HG02970 (cell line): ENCODE data around the gene BGN.
A peak's percentile ranks its signal among the peaks of the same experiment; 100 is the strongest.

Source experiments
- ATAC-seq: cut with Tn5 transposase; IDR thresholded peaks from one replicate; pipeline ENCODE4 v1.9.1; 2021; ENCODE audit warnings: mild to moderate bottlenecking, moderate library complexity, moderate number of reproducible peaks; ENCODE audit not compliant: unreplicated experiment, low FRiP score

The BGN gene

DNA sequence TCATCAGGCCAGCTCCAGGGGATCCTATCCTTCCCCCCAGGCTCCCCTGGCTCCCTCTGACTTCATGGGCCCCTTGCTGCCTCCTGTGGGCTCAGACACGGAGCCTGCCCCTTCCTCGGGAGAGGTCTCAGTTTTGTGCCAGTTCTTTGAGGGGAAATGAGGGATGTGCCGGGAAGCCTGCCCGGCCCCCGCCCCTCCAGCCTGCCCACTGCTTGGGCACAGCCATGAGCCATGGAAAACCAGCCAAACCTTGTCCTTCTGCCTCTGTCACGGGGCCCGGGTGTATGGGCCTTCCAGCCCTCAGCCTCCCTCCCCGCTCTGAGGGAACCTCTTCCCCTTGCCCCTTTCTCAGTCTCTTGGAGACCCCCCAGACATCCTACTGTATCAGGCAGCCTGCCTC is 6.8 kb downstream of the BGN start:
- no peak for ATAC-seq

DNA sequence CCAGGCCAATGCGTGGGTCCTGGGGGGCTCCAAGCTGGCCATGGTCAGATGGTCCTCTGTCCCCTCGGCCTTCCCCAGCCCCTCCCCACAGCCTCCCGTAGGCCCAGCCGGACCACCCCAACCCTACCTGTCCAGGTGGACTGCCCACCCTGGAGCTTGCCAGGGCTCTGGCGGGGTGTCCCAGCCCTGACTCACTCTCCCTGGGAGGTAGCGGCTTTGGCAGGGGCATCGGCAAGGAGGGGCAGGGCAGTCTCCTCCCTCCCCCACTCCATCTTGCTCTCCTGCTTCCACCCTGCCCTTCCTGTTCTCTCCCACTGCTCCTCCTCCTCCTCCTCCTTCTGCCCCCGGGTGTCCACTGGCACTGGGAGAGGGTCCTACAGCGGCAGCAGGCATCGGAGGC is 7.4 kb downstream of the BGN start:
- no peak for ATAC-seq

DNA sequence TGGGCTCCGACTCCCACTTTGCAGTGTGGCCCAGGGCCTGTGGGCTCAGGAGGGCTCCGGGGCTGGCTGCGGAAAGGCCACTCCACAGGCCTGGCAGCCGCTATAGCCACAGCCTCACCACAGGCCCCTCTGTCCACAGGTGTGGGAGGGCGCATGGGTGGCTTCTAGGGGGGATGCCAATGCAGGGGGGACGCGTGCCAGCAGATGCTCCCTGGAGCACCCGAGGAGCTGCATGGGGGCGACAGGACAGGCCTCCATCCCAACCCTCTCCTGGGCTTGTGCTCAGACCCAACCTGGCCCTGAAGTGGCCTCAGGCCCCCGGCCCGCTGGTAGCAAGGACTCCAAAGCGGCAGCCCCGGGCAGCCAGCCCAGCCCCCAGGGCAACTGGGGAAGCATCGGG is 8.0 kb downstream of the BGN start:
- no peak for ATAC-seq

DNA sequence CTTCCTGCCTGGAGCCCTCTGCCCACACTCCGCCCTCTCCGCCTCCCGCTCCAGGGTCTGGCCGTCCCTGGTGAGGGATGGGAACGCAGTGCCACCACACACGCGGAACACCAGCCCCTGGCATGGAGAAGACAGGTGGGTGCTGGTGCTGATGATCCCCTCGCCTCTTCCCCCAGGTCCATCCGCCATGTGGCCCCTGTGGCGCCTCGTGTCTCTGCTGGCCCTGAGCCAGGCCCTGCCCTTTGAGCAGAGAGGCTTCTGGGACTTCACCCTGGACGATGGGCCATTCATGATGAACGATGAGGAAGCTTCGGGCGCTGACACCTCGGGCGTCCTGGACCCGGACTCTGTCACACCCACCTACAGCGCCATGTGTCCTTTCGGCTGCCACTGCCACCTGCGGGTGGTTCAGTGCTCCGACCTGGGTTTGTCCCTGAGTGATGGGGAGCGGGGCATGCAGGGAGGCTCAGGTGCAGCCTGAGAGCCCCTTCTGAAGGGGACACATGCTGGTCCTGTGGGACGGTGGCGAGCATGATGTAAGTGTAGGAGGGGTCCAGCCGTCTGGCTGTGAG is 9.8 kb downstream of the BGN start:
- no peak for ATAC-seq

DNA sequence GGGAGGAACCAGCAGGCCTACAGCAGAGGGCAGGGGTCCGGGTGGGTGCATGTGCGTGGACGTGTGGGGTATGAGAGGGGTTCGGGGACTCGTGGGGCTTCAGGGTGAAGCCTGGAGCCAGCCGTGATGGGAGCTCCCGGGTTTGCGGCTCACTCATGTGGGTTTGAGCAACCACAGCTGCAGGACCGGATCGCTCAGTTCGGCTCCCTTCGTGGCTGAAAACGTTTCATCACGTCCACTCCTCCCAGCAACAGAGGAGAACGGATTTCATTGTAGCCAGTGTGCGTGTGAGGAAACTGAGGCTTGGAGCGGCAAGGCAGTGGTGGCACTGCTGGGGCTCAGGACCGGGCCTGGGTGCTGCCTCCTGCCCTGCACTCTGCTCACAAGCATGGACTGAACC is 10.6 kb downstream of the BGN start:
- ATAC-seq, result no peak

DNA sequence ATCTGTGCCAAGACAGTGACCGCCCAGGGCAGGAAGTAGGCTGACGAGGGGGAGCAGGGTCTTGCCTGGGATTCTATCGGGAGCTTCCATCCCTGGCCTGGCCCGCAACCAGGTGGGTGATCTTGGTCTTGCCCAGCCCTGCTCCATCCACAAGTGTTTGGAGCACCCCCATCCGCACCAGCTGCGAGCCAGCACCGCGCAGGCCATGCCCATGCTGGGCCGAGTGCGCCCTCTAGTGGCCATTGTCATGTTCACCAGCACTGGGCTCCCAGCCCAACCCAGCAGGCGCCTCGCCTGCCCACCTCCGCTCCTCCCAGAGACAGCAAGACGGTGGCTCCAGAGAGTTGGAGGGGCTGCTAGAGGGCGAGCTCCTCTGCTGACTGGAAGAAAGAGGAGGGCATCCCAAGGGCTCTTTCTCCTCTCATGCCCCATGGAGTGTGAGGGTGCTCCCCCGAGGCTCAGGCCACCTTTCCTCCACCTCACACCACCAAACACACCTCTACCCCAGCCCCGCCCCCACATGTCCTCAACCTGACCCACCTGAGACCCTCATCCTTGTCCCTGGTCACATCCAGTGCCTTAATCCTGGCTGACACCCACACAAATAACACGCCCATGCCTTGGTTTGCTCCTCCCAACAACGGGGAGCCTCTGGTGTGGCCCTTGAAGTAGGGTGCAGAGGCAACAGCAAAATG is 12.9 kb downstream of the BGN start:
- ATAC-seq, result peak; percentile 67

DNA sequence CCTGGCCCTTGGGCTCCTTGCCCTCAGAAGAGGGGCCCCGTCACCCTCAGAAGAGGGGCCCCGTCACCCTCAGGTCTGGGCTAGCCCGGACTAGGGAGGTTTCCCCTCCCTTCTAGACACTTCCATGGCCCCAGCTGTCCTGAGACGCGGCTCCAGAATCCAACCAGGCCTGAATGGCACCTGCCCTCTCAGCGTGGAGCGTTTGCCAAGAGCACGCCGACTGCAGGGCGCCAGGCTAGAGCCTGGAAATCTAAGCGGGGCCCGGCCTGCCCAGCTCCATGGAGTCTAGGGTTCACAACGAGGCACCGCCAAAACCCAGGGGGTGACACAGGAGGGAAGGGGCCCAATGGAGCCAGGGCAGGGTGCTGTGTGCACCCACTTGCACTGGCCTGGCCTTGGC is 14.8 kb downstream of the BGN start:
- no peak for ATAC-seq

DNA sequence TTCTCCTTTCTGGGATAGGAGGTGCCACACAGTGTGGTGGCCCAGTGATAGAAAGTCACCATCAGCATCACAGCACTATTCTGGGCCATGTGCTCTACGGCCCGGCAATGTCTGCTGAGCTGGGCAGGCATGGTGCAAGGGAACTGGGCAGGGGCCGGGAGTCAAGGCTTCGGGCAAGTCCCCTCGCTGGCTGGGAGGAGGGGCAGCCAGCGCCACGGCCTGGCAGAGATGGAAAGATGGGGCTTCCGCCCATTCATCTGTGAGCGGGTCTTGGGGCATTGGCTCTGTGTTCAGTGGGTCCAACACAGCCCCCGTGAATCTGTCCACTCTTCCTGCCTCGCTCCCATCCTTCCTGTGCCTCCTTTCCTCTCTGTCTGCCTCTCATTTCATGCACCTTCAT is 15.6 kb downstream of the BGN start:
- no peak for ATAC-seq

DNA sequence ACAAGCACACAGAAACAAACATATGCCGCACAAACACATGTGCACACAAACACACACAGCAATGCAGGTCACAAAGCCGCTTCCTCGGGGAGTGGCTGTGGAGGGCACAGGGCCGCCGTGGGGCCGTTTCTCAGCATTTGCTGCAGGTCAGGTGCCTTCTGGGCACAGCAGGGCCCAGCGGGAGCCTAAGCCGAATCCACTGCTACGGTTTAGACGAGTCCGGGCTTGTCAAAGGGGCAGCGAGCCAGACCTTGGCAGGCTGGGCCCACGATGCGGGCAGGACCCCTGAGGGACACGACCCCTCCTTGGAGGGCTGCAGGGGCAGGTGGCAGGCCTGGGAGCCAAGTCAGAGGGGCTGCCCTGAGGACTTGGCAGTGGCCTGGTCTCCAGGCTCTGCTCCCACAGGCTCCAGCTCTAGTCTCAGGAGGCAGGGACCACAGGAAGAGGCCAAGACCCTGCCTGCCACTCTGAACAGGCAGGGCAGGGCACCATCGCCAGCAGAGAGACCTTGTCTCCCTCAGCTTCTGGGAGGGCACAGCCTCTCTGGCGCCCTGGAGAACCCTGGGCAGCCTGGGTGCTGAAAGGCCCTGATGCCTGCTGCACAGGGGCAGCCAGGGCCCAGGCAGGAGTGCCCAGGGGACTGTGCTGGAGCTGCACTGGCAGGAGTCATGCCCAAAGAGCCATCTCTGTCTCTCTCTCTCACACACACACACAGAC is 17.2 kb downstream of the BGN start:
- ATAC-seq, result no peak

DNA sequence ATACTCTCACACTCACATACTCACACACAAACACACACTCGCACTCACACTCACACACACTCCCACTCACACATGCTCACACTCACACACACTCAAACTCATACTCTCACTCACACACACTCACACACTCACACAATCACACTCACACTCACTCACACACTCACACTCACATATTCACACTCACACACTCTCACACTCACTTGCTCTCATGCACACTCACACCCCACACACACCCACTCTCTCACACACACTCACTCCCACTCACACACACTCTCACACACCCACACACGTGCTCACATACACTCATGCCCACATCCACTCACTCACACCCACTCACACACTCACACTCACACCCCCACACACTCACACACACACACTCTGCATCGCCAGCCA is 17.7 kb downstream of the BGN start:
- no peak for ATAC-seq

DNA sequence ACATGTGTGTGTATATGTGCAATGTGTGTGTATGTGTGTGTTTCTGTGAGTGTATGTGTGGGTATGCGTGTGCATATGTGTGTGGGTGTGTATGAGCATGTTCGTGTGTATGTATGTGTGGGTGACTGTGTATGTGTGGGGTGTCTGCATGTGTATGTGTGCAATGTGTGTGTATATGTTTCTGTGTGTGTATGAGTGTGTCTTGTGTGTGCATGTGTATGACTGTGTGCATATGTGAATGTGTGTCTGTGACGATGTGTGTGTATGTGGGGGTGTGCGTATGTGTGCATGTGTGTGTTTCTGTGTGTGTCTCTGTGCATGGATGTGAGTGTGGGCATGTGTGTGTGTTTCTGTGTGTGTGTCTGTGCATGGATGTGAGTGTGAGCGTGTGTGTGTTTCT is 18.5 kb downstream of the BGN start:
- no peak for ATAC-seq

DNA sequence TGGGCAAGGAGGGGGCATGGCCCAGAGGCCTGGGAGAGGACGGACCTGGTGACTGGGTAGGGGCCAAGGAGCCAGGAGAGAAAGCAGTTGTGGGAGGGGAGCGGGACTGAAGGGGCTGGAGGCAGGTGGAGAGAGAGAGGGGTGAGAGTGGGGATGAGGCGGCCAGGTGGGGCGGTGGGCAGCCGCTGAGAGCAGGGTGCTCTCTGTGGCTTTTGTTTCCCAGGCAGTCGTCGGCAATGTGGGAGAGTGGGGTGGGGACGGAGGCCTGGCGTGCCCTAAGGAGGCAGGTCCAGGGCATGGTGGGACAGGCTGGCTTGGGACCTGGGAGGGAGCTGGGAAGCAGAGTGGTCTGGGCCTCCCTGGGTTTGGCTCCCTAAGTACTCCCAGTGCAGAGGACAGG is 19.5 kb downstream of the BGN start:
- ATAC-seq, result no peak

DNA sequence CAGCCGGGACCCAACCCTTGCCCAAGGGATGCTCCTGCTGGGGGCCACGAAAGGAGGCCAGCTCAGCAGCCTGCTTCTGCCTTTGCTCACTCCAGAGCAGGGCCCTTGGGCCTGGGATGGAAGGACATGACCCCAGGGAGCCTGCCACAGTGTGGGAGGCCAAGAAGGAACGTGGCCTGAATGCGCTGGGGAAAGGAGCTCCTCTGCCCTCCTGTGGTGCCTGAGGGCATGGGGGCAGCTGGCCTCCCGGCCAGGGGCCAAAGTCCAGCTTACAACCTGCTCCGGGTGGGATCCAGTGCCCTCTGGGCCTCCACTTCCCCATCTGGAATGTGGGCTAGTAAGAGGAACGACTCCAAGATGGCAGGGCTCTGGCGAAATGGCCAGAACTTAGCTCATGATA is 20.7 kb downstream of the BGN start:
- no peak for ATAC-seq

DNA sequence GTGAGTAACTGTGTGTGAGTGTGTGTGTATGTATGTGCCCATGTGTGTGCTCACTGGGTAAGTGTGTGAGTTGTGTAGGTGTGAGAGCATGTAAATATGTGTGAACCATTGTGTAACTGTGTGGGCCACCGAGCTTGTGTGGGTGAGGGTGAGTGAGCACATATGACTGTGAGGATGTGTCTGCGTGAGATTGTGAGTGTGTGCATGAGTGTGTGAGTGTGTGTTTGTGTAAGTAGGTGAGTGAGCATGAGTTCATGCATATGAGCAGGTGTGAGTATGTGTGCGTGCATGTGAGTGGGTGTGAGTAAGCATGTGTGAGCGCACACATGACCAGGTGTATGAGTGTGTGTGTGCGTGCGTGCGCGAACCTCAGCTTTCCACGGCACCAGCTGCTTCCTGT is 21.3 kb downstream of the BGN start:
- no peak for ATAC-seq

DNA sequence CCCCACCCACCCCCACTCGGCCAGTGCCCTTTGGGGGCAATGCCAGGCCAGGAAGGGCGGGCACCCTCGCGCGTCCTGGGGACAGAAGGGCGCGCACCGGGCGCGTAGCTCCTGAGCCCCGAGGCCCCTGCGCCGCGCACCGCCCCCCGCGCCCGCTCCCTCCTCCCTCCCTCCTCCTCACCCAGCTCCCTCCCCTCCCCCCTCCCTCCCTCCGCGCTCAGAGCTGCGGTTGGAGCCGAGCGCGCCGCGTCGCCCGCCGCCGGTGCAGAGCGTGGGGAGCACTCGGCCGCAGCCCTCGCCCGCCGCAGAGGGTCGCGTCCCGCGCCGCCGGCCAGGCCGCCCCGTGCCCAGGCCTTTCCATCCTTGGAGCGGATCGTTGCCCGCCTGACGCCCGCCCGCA is 22.6 kb downstream of the BGN start, which contains the start of gene ATP2B3:
TSS of gene ATP2B3 (plus strand) at position 220 of the 400 bp plus-strand sequence. CDS start 18,606 bp downstream, outside the sequence.
- ATAC-seq, result no peak

DNA sequence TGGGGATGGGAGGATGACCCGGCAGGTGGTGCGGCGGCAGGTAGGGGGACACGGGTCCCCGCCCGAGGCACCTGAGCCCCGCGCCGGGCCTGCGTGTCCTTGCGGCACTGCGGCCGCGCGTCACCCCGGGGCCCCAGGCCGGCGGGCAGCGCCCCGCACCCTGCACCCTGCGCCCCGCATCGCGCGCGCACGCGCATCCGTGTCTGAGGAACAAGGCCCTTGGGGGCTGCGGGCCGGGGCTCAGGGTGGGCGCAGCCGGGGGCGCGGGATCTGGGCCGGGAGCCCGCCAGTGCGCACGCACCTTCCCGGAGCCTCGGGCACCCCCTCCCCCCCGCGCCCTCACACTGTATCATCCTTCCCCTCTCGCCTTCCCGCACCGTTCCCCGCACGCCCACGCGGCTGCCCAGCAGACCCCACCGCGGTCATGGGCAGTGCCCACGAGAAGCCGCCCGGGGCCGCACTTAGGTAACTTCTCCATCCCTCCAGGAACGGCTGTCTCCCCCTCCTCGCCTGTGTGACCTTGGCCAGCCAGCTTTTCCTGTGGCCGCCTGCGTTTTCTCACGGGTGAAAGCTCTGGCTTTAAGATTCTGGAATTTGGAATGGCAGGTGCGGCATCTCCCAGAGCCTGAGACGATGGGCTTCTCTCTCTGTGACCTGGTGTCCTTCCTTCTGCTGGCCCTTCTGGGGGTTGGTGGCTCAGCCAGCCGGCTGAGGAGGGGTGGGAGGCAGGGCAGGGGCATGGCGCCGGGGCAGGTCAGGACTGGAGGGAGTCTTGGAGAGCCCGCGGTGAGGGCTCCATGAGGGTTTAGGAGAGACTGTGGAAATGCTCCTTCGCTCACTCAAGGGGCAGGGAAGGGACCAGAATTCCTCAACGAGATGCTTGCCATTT is 23.4 kb downstream of the BGN start:
- ATAC-seq, result no peak

DNA sequence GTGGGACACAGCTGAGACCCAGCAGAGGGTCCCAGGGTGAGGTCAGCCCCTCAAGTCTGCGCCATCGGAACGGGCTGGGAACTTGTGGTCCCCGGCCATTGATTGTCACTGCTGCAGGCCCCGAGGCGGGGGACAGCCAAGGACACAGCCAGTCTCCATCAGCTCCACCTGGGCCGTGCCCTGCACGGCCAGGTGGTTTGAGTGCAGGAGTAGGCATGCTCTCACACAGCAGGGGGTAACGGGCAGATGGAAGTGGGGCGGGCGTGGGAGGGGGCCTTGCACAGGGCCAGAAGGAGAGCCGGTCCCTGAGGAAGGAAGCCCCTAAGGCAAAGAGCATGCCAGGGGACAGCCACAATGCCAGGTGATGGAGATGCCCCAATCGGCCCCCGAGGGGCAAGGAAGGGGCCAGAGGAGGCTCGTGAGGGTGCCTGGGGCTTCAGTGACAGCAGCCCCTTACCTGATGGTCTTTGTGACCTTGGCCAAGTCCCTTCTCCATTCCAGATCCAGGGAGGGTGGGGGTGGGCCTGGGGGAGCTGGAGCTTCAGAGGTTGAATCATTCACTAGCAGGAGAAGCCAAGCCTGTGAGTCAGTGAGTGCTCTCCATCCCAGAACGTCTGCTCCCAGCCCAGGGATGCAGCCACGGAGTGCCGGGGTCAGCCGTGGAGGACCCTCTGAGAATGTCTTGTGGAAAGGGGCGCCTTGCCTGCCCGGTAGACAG is 24.9 kb downstream of the BGN start:
- no peak for ATAC-seq

DNA sequence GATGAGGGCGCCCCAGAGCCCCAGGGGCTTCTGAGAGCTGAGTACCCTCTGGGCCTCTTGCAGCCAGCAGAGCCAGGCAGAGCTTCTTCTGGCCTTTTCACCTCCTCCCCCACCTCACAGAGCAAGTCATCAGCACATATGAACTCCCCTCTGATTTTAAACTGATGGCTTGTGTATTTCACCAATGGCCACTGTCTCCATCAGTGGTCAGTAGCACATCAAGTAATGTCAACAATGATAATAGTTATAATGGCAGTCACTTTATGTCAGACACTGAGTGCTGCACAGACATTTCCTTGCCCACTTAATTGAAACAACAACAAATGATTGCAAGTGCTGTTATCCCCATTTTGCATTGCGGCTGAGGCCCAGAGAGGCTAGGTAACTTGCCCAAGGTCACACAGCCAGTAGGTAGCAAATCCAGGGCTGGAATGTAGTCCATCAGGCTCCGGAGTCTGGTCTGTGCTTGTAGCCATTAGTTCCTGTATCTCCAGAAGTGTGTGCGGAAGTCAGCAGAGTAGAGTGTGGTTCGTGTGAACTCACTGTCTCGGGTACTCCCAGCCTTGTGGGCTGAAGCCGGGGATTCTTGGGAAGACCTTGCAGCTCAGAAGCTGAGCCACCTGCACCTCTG is 25.6 kb downstream of the BGN start:
- ATAC-seq, result no peak

DNA sequence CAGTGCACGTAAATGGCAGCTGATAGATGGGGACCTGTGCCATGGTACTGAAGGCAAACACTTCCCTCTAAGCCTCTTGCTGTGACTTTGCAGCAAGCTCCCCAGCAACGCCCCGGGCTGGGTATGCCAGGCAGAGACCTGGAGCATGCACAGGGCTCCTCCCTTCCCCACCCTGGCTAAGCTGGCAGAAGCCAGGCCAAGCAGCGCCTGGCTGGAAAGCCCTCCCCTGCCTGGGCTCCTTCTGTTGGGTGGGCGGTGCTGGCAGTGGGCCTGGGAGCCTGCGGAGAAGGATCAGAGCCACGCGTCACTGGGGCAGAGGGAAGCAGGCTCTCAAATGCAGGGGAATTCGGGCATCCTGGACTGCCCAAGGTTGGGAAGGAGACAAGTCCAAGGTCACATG is 26.3 kb downstream of the BGN start:
- ATAC-seq, result no peak

DNA sequence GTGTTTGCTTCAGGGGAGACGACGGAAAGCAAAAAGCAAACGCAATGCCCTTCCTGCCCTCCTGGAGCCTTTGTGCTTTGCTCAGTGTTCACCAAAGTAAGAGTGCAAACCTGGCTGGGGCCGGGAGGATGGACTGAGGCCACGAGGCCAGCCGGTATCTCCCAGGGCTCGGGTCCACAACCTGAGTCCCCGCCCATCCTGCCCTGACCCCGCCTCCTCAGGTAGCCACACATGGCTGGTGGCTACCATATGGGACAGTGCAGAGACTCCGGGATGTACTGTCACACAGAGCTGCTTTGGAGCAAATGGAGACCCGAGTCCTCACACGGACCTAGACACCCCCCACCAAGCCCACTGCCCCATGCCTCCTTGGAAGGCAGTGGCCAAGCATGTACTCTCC is 27.5 kb downstream of the BGN start:
- ATAC-seq, result no peak
